Endometrial microvascular endothelial cells (primary cell): ENCODE measurements around the gene PDP2. TPM values are rescaled to one million over a fixed set of nuclear protein-coding genes. Genes with fewer than 3 reads are reported as not detected.

Experiments
- in situ Hi-C: cut with HindIII; loops from 2 replicates; pipeline ENCODE4 v1.10.0; 2017; ENCODE audit warnings: low sequenced_read_pairs, low pct_unique_long_range_greater_than_20kb; ENCODE audit errors: inconsistent ontology term
- total RNA-seq: library from RNA; depleted of rRNA; stranded (reverse); fragments of >200 nt; gene quantifications from one replicate; pipeline ENCODE4 v1.2.3, GENCODE V29; 2015; ENCODE audit errors: inconsistent ontology term

The PDP2 gene
- total RNA-seq, 1 donor from 2014 or later, result 12.5 TPM

GRCh38 chr16:66899945-66900710 is 19.8 kb downstream of the PDP2 start:
- in situ Hi-C loops, result no loop called here

DNA sequence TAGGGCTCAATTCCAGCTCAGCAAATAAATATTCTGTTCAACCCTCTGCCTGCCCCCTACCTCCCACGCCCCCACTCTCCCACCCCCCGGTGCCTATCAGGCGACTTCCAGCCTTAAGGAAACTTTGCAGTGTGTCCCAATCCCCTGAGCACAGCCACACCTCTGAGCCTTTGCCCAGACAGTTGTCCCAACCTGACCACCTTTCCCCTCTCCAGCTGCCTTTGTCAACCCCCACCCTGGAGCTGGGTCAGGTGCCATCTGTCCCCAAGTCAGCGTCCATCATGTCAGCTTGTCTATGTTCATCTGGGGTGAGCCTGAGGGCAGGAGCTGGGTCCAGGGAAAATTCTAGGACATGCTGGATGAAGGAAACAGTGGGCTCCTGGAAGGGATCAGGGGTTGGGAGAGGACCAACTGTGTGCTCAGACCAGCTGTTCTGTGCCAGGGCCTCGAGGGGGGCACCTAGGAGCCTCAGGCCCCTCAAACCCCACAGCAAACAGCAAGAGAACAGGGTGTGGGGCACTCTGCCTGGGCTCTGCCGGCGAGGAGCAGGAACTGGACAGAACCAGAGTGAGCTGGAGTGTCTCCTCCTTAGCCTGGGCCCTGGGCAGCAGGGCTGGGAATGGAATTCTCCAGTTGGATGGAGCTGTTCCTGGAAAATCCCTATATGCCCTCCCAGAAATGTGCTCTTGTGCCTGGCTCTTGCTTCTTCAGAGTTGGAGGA is 20.6 kb downstream of the PDP2 start:
- in situ Hi-C loops, result no loop called here

GRCh38 chr16:66901626-66902025 is 21.3 kb downstream of the PDP2 start:
- in situ Hi-C loops, result no loop called here

DNA sequence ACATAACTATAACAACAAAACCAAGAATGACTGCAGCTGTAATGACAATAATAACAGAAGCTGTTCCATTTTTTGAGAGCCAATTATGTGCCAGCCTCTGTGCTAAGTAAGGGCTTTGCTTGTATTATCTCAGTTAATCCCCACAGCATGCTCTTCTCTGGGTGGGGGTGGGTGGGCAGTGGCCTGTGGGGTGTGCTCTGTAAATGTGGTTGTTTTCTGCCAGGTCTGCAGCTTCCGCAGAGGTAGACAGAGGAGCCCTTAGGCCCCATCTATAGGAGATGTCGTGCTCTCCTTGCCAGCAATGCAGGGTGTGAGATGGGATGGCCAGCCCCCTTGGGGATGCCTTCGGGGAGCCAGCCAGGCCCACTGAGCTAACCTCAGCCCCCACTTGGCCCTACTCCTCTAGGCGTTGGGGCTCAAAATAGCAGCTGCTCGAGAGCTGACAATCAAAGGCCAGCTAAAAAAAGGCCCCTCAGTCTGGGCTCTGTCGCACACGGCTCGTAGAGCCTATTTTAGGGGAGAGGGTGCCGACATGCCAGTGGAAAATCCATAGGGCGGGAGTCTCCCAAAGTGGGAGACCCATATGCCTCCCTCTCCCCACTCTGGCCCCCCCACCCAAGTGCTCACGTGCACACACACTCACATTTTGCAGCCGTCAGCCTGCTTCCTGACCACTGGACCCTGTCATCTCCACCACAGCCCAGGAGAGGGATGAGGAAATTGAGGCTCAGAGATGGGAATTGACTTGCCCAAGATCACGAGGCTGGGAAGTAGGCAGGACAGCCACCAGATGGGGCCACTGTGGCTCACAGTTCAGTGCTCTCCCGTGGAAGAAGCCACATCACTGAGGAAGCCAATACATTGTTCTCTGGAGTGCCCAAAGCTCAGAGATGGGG is 22.6 kb downstream of the PDP2 start:
- in situ Hi-C loops, result no loop called here

DNA sequence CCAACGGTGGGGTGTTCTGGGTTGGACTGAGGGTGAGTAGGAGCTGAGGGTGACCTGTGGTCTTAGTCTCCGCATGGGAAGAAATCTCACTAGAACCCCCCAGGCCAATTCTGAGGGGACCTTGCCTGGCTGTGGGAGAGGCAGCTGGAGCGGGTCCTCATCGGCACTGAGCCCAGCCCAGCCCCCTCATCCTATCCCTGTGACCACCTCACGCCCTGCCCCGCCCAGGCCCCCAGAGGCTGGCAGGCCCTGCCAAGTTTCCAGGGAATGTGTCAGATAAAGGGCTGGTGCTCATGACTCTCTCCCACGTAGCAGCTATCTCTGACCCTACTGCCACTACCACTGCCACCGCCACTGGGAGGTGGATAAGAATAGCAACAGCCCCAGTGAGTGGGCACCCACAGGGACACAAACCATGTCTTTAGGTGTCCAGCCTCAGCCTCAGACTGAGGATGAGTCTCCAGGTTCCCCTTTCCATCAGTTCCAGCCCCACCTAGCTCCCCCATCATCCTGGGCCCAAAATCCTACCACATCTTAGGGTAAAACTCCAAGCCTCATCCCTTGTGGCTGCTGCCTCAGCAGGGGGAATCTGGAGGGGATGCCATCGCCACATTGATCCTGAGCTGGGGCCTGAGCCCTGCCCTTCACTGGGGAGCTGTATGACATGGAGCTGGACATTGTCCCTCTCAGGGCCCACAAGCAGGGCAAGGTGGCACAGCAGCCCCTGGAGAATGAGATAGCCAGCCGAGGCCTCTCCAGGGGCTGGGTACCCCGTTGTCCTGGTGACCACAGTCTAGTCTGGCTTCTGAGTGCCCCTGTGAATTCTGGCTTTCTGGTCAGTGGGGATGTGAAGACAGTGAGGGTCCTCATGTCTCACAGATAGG is 23.5 kb downstream of the PDP2 start:
- in situ Hi-C loops, result no loop called here

GRCh38 chr16:66904428-66904845 is 24.1 kb downstream of the PDP2 start:
- in situ Hi-C loops, result no loop called here

DNA sequence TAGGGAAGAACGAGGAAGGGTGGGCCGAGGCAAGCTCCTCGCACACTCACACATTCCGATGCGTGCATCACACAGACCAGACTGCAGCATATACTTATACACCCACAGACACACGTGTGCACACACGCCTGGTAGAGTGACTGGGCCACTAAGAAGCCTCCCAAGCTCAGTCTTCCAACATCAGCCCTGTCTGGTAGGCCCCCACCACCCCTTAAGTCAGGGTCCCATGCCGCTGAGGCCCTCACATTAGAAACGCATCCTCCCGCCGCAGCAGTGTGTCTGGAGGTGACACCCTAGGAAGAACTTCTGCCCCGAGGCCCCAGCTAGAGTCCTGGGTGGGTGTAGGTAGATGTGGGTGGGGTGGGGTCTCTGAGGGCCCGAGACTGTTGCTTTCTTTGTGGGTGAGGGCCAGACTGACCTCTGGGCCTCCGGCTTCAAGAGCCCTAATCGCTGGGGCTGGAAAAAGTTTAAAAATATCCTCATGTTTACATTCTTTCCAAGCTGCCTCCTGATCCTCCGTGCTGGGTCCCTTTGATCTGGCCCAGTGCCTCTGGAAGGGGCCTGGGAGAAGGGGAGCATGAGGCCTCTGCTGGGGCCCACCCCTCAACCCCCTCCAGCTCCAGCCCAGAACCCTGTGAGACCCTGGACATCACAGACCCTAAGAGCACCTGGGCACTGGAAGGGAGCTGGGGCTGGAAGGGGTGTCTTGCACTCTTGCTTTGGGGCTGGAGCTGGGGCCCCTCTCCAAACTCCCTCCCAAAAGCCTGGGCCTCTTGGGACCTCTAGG is 24.7 kb downstream of the PDP2 start:
- in situ Hi-C loops, result no loop called here

- in situ Hi-C loops, result no loop called here
These were observed 25.6 kb downstream of the PDP2 start for GRCh38 chr16:66905633-66906539.

- in situ Hi-C loops, result no loop called here
These were observed 26.9 kb downstream of the PDP2 start for GRCh38 chr16:66906916-66907836.

DNA sequence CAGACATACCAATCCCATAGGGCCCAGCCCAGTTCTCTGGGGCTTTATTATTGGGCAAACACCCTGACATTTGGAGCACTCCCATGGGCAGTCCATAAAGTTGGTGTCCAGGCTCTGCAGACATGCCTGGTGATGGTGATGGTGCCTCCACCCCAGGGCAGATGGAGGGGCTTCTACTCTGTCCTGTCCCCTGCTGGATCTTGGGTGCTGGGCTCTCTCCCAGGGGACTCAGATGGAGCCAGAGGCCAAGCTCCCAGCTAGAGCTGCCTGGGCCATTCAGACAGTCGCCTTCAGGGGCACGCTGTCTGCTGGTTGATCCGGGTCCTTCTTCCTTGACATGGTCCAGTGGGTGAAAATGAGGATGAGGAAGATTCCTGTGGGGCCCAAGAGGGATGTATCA is 27.8 kb downstream of the PDP2 start:
- in situ Hi-C loops, result no loop called here

DNA sequence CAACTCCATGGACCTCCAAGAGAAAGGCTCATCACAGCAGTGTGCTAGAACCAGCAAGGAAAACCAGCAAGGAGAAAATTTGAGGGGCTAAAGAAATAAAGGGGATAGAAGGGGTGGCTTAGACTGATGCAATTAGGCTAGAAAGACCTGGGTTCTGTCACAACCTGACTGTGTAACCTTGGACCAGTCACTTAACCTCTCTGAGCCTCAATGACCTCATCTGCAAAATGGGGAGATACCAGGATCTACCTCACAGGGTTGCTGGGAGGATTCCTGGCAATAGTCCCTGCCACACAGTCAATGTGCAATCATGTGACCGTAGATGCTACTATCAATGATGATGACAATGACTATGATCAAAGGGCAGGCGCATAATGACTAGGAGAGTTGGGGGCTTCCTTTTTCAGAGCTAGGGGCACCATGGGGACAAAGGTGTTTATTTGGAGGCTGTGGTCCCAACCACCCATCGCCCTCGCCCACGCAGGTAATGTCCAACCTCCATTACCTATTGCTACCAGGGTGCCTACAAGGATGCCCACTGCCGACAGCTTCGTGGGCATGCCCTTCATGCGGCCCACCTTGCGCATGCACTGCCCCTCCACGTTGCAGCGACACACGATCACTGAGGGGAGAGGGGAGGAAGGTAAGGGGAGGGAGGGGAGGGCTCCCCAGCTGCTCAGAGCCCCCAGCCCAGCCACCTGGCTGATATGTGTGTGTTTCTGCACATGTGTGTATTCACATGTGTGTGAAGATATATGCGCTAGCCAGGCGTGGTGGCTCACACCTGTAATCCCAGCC is 28.6 kb downstream of the PDP2 start:
- in situ Hi-C loops, result no loop called here

DNA sequence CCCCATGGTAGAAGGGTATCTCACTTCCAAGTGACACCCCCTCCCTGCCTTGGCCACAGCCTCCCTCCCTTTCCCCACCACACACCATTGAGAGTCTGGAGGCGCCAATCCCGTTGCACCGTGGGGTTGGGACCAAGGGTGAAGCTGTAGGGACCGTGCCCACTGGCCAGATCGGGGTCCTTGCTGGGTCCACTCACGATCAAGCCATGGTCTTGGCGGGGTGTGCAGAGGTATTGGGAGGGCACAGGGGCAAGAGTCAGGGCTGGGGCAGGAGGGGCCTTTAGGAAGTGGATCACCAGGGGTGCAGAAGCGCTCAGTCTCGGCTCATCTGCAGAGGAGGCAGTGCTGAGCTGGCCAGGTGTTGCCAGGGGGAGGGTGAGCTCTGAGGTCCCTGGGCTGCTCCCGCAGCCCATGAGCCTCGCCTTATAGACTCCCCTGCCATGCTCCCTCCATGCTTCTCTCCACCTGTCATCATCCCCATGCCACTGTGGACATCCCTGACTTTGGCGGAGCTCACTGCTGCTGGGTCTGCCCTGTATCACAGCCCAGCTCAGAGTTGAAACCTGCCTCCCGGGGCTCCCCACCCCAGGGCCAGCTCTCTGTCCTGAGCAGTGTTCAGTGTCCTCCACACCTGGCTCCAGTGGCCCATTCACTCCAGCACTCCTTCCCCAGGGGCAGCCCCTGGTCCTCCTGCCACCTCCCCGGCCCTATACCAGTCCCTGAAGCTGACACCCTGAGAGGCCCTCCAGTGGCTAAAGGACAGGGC is 30.0 kb downstream of the PDP2 start:
- in situ Hi-C loops, result no loop called here

DNA sequence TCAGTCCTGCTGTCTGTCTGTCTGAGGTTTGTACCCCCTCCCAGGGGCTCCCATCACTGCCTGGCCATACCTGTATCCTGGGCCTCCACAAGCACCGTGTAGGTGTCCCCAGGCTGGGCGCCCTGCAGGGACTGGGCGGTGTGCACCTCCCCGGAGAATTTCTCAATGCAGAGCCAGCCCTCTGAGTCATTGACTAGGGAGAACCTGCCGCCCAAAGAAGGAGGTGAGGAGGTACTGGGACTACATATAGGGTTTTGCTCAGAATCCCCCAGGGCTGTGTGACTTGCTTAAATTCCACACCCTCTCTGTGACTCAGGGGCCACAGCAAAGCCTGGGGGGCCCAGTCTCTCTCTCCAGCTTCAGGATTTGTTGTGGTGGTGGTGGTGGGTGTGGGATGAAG is 30.8 kb downstream of the PDP2 start:
- in situ Hi-C loops, result no loop called here

DNA sequence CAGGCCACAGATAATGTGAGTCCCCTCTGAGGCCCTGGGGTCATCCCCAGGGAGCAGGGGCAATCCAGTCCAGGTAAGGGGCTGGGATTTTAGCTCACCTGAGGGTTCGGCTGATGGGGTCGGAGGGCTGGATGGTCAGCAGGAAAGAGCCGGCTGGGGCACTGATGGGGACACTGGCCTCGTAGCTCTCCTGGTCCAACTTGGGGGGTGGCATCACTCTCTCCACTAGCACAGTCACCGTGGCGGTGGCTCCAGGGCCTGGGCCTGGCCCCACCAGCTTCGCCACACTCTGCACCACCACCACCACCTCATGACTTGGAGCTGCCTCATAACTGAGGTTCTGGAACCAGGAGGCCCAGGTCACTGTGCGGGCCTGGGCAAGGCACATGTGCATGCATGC is 31.5 kb downstream of the PDP2 start:
- in situ Hi-C loops, result no loop called here

DNA sequence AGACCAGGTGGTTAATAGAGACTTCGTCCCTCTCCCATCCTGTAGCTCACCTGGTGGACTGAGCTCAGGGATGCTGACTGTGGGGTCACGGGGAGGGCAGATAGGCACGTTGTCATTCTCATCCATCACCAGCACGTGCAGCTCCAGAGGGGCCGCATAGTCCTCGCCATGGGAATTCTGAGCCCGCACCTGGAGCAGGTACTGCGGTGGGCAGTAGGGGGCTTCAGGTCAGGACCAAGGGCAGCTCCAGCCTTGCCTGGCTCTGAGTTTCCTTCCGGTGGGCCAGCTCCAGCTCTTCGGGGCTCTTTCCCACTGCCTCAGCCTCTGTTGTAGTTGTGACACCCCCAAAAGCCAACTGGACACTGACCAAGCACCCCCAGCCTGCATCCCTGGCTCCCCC is 32.8 kb downstream of the PDP2 start:
- in situ Hi-C loops, result no loop called here
